Upper lobe of left lung (tissue), 4 donors: Measurements from ENCODE around the gene MON1A.

ENCODE experiments used
- CTCF ChIP-seq, 6 experiments: fragments of 450-650 bp in 4 of 6; fragments of 200-600 bp in 2 of 6; sonication (generic) in 2 of 6; IDR thresholded peaks; one replicate each; pipeline ENCODE4 v1.5.1; 2016 to 2019; ENCODE audit warnings: antibody characterized with exemption in 6 of 6
- POLR2AphosphoS5 ChIP-seq, 2 donors: sonication (generic); formaldehyde crosslinking; IDR thresholded peaks; one replicate each; pipeline ENCODE4 v1.5.1; 2017; ENCODE audit warnings: antibody characterized with exemption in 2 of 2

- no peak for TF ChIP-seq CTCF (IDR thresholded peaks at IDR 0.05)
- TF ChIP-seq POLR2AphosphoS5 (IDR thresholded peaks at IDR 0.05) = no peak
These were observed 60.6 kb downstream of the MON1A start for GRCh38 chr3:49868862-49869466.
